KOPT-K1 (cell line): ENCODE data around the gene ZNF598.

ENCODE experiments used
- H3K27ac ChIP-seq: fragments of 200-600 bp; sonication (generic); 2 replicates; pipeline ENCODE4 v1.5.1; 2016; ENCODE audit warnings: antibody characterized with exemption, mild to moderate bottlenecking, low read depth, low read length; ENCODE audit not compliant: poor library complexity, severe bottlenecking
- H3K36me3 ChIP-seq: fragments of 200-600 bp; sonication (generic); 2 replicates; pipeline ENCODE4 v1.5.1; 2017; ENCODE audit warnings: antibody characterized with exemption, mild to moderate bottlenecking, low read length, moderate library complexity; ENCODE audit not compliant: insufficient read depth
- H3K9me3 ChIP-seq: fragments of 200-600 bp; sonication (generic); 2 replicates; pipeline ENCODE4 v1.5.1; 2017; ENCODE audit warnings: antibody characterized with exemption, low read length, mild to moderate bottlenecking; ENCODE audit not compliant: insufficient read depth, poor library complexity, severe bottlenecking

Gene ZNF598

DNA sequence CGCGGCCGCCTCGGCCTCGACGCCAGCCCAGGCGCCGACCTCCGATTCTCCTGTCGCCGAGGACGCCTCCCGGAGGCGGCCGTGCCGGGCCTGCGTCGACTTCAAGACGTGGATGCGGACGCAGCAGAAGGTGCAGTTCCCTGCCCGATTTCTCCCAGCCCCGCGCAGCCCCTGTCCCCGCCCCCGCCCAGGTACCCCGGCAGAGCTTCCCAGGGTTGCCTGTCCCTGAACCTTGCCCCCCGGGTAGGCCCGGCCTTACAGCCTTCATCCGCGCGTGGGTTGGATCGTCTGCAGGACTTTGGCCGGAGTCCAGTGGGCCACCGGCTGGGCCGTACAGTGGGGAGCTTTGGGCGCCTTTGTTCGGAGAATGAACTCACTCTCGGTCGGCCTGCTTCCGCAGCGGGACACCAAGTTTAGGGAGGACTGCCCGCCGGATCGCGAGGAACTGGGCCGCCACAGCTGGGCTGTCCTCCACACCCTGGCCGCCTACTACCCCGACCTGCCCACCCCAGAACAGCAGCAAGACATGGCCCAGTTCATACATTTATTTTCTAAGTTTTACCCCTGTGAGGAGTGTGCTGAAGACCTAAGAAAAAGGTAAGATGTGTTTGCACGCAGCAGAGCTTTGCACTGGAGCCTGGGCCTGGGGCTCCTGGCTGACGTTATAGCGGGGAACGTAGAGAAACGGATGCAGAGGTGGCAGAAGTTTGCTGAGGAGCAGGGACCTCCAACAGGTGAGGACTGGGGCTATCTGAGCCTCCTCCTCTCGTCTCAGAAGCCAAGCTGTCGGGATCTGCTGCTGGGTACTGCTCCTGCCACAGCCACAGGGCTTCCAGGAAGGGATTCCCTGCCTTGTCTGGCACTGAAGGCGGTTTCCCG lies 25.0 kb downstream of the ZNF598 start:
- Histone ChIP-seq H3K9me3 (no peaks in the 10 kb centered on the region), H3K36me3 (peaks cover 17% of the 10 kb centered on the region; the same call in 1 of the 2 replicates), H3K27ac (peak overlapping the region; percentile 64)

DNA sequence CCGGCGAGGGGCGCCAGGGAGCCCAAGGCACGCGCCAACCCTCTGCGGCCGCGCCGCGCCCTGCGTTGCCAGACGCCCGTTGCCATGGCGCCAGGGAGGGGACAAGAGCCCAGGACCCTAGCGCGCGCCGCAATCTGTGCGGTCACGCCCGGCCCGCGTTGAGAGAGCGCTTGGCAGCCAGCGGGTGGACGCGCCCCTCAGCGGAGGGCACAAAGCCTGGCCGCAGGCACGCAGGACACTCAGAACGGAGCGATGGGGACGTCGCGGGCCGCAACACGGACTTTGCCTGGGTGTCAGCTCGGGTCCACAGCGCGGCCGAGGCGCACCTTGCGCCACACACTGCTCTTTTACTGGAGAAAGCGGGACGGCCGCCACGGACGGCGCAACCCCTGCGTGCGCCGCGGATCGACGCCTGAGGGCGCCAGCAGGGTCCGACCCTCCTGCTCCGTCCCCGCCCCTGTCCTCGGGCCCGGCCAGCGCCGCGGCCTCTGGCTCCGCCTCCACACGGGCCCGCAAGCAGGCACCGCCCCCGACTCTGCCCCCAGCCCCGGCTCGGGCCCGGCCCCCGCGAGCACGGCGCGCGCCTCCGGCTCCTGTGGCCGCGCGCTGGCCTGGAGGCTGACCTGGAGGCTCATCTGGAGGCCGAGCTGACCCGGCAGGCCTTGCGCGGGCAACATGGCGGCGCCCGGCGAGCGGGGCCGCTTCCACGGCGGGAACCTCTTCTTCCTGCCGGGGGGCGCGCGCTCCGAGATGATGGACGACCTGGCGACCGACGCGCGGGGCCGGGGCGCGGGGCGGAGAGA lies 25.9 kb downstream of the ZNF598 start, which contains the start of gene GFER:
Gene GFER, plus strand, starts transcription at position 650 of the 803 bp plus-strand sequence. Its CDS starts 26 bp downstream, at position 676.
- peaks cover 21% of the 10 kb centered on the region; the same call in 1 of the 2 replicates for H3K36me3 ChIP-seq
- H3K27ac ChIP-seq: peak within 1 kb of the TSS; percentile 64
- no peaks in the 10 kb centered on the region for H3K9me3 ChIP-seq

DNA sequence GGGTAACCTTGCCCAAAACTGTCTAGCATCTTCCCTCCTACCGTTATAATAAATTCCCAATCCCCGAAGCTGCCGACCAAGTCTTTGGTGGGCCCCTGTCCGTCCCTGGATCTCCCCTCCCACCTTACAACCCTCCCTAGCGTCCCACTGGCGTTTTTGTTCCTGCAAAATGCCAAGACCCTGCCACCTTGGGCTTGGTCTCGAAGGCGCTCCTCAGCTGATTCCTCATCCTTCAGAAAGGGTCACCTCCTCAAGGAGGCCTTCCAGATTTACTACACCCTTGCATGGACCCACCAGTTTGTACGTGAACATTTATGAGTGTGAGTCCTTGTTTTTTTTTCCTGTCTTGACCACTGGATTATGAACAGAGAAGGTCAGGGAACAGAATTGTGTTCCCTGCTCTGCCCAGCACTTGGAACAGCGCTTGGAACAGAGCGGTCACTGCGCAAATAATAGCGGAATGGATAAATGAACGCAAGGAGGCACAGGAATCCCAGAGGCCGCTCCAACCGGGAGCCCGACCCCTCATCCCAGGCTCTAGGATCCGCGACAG lies 26.6 kb downstream of the ZNF598 start:
- Histone ChIP-seq H3K27ac (peak overlapping the region; percentile 64), H3K36me3 (peaks cover 28% of the 10 kb centered on the region; the same call in 1 of the 2 replicates)

DNA sequence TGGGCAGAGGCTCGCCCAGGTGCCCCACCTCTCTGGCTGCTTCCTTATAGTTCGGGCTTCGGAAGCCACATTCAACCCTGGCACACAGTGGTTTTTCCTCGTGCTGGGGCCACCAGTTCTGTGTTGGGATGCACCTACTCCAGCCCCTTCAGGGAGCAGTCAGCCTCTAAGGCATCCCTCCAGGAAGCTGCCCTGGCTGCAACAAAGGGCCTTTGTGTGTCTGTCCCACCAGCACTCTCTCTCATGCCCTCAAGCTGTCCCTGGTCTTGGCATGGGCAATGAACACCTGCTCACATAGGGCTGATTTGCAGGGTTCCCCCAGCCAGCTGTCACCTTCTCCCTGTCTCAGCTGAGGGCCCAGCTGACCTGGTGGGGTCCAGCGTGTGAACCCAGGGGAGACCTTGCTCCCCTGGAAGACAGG lies 27.6 kb downstream of the ZNF598 start:
- Histone ChIP-seq H3K36me3 (peaks cover 38% of the 10 kb centered on the region), H3K27ac (no peak overlapping the region), H3K9me3 (no peaks in the 10 kb centered on the region)

More for the DNA sequence above, 26.6 kb downstream of the ZNF598 start:
- H3K9me3 ChIP-seq: no peaks in the 10 kb centered on the region

DNA sequence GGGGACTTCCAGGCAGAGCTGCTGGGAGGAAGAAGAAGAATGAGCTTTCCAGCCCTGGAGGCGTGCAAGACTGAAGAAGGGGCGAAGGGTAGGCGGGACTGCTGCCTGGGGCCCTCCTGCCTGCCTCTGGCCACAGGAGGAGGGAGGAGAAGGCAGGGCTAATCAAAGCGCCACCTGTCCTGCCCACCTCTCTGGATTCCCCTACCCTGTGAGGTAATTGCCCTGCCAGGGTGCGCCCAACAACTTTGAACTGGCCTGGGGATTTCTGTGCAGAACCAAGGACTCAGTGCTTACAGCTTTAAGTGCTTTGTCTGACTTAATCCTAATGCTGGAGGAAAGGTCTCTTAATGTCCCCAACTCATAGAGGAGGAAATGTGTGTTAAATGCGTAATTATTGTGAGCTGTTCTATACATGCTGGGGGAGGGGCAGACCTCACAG lies 28.2 kb downstream of the ZNF598 start, which contains the start of gene NOXO1:
Gene NOXO1, minus strand, starts transcription at position 72 of the 439 bp plus-strand sequence. CDS start 290 bp downstream, outside the sequence.
- Histone ChIP-seq H3K36me3 (peaks cover 40% of the 10 kb centered on the region), H3K27ac (no peak within 1 kb of the TSS), H3K9me3 (no peaks in the 10 kb centered on the region)

DNA sequence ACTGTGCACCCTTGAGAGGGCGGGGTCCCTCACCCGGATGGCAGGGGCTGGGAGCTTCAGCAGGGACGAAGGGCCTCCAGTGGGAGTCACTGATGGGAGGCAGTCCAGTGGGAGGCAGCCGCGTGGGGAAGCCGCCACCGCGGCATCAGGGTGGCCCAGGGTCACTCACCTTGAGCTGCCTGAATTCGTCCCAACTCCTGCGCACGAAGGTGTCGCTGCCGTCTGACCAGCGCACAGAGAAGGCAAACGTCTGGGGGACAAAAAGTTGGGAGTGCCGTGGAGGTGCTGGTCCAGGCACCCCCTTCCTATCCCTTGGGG lies 28.9 kb downstream of the ZNF598 start:
- peaks cover 40% of the 10 kb centered on the region for H3K36me3 ChIP-seq
- H3K9me3 ChIP-seq: no peaks in the 10 kb centered on the region
- H3K27ac ChIP-seq: no peak overlapping the region

DNA sequence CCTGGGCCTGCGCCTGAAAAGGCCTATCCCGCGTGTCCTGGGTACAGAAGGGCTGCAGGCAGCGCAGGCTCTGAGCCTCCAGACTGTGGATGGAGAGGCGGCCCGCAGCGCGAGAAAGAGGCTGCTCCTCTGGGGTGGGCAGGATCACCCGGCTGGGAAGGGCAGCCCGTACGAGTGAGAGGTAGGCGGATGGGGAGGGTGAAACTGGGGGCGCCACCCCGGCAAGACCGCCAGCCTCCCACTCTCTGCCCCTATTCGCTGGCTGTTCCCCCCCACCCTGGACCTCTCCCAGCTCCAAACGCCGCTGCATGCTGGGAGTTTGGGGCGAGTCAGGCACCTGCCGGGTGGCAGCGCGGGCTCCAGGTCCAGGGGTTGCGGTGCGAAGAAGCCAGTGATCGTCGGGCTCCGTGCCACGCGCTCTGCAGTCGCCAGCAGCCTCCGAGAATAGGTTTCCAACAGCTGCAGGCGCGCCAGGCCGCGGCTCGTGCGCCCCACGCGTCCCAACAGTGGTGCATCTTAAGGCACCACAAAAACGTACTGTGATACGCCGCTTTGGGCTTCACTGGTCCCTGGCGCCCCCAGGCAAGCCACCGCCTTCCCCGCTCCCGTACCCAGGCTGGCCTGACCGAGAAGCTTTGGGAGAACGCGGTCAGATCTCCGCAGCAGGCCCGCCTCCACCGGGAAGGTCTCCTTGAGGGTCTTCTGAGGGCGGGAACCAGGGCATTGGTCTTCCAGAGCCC lies 29.4 kb downstream of the ZNF598 start:
- Histone ChIP-seq H3K9me3 (no peaks in the 10 kb centered on the region), H3K27ac (no peak overlapping the region), H3K36me3 (peaks cover 42% of the 10 kb centered on the region)

DNA sequence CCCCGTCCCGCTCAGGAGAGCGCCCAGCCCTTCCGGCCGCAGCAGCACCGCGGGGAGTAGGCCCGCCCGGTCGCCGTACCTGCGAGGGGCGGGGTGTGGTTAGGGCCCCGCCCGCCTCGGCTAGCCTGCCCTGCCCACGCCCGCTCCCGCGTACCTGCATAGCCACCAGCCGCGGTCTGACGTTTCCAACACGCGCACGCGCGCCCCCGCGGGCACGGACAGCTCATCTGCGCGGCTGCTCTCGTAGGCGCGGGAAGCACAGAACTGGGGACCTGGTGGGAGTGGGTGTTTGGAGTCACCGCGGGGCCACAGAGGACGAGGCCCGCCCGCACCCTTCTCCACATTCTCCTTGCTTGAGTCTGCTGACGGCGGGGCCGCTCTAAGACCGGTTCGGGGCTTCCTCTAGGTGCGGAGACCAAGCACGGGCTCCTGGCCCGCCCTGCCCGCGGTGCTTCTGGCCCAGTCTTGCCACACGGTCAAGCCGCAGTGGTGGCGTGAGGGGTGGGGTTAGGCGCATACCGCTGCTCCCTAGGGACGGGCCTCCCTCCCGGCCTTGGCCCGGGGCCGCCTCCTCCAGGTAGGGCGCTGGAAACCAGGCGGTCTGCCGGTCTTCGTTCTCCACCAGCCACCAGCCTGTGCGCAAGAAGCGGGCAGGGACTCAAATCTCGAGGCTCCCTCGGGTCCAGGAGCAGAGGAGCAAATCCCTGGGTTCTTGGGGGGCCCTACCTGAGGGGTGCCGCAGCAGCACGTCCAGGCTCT lies 30.2 kb downstream of the ZNF598 start:
- Histone ChIP-seq H3K27ac (no peak overlapping the region), H3K9me3 (no peaks in the 10 kb centered on the region), H3K36me3 (peaks cover 50% of the 10 kb centered on the region)

DNA sequence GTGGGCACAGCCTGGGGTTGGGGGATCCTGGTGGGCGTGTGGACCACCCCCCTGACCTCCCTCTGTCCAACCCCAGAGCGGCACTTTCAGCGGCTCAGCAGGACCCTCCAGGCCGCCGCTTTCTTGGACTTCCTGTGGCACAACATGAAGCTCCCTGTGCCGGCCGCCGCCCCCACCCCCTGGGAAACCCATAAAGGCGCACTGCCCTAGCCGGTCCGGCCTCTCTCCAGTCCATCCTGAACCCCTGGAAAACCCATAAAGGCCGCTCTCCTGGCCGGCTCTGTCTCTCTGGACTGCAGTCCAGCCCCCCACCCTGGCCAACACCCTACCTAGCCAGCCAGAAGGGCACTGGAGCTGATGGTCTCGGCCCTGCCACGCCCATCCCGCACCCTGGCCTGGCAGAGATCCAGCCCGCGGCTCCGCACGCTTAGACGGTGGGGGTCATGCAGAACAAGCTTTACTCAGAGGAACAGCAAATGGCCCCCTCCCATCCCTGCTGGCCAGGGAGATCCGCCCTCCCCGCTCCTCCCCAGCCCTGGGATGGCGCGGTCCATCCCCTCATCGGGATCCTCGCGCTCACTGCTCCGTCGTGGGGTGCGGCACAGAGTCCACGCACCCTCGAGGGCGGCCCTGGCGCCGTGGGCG lies 31.0 kb downstream of the ZNF598 start:
- H3K27ac ChIP-seq: no peak overlapping the region
- H3K36me3 ChIP-seq: peaks cover 54% of the 10 kb centered on the region

DNA sequence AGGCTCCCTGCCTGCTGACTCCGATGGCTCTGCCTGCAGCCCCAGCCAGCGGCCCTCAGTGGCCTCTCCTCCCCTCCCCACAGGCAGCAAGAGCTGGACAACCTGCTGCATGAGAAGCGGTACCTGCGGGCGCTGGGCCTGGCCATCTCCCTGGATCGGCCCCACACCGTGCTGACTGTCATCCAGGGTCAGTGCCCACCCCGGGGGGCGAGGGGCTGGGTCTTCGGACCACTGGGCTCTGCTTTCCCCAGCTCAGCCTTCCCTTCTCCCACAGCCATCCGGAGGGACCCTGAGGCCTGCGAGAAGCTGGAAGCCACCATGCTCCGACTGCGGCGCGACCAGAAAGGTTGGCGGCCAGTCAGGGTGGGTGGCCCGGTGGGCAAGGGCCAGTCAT lies 31.7 kb downstream of the ZNF598 start:
- Histone ChIP-seq H3K9me3 (no peaks in the 10 kb centered on the region), H3K27ac (no peak overlapping the region), H3K36me3 (peaks cover 54% of the 10 kb centered on the region)

More for the DNA sequence above, 31.0 kb downstream of the ZNF598 start:
- H3K9me3 ChIP-seq: no peaks in the 10 kb centered on the region

DNA sequence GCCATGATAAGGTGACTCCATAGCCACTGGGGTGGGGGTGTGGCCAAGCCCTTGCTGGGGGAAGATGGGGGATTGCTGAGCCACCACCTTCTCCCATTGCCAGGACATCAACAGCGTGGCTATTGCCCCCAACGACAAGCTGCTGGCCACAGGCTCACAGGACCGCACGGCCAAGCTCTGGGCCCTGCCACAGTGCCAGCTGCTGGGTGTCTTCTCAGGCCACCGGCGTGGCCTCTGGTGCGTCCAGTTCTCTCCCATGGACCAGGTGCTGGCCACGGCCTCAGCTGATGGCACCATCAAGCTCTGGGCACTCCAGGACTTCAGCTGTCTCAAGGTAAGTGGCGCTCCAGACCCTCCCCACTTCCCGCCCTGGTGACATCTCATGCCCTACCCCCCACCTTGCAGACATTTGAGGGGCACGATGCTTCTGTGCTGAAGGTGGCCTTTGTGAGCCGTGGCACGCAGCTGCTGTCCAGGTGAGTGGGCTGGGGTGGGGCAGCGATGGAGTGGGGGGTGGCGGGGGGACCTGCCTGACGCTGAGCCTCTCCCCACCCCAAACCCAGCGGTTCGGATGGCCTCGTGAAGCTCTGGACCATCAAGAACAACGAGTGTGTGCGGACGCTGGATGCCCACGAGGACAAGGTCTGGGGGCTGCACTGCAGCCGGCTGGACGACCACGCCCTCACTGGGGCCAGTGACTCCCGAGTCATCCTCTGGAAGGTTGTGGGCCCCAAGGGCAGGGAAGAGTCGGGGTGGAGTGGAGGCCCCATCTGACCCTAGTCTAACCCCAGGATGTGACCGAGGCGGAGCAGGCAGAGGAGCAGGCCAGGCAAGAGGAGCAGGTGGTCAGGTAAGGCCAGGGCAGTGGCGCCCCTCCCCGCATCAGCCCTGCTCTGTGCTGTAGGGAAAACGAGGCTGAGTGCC lies 32.4 kb downstream of the ZNF598 start:
- Histone ChIP-seq H3K9me3 (no peaks in the 10 kb centered on the region), H3K27ac (no peak overlapping the region), H3K36me3 (peaks cover 54% of the 10 kb centered on the region)

DNA sequence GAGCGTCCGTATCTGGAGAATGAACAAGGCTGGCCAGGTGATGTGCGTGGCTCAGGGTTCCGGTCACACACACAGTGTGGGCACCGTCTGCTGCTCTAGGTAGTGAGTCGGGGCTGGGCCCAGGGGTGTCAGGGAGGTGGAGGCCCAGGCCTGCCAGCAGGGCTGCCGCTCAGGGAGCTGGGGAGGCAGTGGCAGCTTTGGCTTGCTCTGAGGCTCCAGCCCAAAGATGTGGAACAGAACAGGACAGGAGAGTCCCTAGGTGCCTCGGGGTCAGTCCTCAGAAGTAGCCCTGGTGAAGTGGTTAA lies 33.5 kb downstream of the ZNF598 start:
- Histone ChIP-seq H3K27ac (no peak overlapping the region), H3K9me3 (no peaks in the 10 kb centered on the region), H3K36me3 (peaks cover 54% of the 10 kb centered on the region)
